DMS 273 (cell line): Measurements from ENCODE around the gene PLAAT3.
"Not testable (repeated sequence)": the region's sequence is repeated elsewhere in the genome, so short reads cannot be mapped to it uniquely, and the experiment has no call there.

Experiments
- DNase-seq: peaks from one replicate; lab custom pipeline; 2025; ENCODE audit not compliant: unreplicated experiment; lab: John Stamatoyannopoulos, UW

PLAAT3 gene

GRCh38 chr11:63609971-63610580 lies 4.2 kb downstream of the PLAAT3 start:
- no peak for DNase-seq

DNA sequence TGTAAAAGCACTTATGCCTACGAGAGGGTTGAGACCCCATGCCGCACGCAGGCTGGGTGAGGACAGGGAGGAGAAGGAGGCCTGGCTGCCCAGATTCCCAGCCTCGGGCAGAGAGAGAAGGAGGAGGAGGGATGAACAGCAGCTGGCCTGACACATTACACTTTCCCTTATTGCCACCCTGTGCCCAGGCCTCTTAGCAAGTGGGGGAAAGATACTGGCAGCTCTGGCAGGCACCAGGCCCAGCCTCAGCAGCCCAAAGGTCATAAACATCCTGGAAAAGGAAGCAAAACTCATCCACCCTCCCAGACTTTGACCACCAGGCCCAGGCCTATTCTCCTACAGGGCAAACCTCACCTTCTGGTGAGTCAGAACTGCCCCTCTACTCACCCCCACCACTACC lies 4.7 kb downstream of the PLAAT3 start:
- peak; percentile 37 for DNase-seq

- no peak for DNase-seq
These were observed 5.6 kb downstream of the PLAAT3 start for GRCh38 chr11:63608353-63609345.

DNA sequence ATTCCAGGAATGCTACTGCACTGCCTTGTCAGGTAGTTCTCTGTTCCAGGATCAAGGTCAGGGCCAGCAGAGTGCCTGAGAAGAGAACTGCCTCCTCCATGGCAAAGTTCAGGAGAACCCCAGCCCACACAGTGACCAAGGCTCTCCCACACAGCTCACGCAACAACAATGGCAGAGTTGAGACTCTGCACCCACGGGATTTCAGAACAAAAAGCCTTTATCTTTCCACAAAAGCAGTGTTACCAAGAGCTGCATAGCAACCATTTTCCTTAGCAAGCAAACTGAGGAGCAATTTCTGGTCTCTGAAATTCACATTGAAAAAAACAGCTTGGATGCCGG lies 11.1 kb downstream of the PLAAT3 start:
- DNase-seq = no peak

- DNase-seq = not testable (repeated sequence)
These were observed 11.7 kb downstream of the PLAAT3 start for GRCh38 chr11:63602290-63603179.

GRCh38 chr11:63599211-63600122 lies 14.8 kb downstream of the PLAAT3 start:
- DNase-seq = no peak

DNA sequence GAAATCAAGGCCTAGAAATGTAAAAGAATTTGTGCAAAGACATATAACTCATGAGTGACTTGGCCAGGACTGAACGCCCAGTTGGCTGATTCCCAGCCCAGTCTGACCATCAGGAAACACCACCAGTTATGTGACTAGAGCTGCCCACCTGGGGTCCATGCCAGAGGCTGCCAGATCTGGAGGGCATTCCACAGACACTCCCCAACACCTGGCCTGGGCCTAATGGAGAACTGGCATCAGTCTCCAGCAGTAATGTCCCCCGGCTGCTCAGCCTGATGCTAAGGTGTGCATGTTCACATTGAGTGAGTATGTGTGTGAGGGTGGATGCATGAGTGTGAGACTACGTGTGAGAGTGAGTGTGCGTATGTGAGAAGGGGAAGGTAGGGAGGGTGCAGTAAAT lies 15.7 kb downstream of the PLAAT3 start:
- no peak for DNase-seq

- no peak for DNase-seq
These were observed 18.9 kb downstream of the PLAAT3 start for GRCh38 chr11:63595296-63595695.

- peak; percentile 38 for DNase-seq
These were observed 21.2 kb downstream of the PLAAT3 start for GRCh38 chr11:63592975-63593395.

DNA sequence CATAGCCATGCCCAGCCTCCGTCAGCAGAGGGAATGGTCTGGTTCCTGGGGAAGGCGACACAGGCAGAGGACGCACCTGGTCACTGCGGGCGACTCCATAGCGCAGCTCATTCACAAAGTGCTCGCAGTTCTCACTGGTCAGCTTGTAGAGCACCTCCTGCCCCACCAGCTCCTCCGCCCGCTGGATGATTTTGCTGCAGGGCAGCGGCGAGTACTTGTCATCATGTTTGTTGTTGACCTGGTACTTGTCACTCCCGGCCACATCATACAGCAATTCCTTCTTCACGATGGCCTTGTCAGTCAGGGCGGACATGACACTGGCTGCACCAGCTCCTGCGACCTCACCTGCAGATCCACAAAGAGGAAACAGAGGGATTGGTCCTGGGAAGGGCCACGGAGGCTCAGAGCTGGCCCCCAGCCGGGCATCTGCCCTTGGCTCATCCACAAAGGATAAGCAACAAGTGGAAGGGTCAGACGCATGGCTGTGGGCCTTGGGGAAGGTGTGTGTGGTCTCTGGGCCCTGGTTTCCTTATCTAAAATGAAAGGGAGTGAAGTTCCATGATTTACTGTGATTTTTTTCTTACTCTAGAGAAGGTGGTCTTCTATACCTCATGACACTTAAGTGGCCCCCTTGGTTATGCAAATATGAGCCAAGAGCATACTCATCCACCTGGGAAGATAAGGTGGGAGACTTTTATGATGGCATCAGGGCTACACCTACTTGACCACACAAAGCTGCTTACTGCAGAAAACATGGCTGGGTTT lies 24.0 kb downstream of the PLAAT3 start:
- no peak for DNase-seq

- DNase-seq = no peak
These were observed 25.2 kb downstream of the PLAAT3 start for GRCh38 chr11:63589000-63589399.

- no peak for DNase-seq
These were observed 27.6 kb downstream of the PLAAT3 start for GRCh38 chr11:63586451-63587166.

GRCh38 chr11:63583357-63583677 lies 30.9 kb downstream of the PLAAT3 start:
- no peak for DNase-seq

GRCh38 chr11:63581224-63581623 lies 33.0 kb downstream of the PLAAT3 start:
- not testable (repeated sequence) for DNase-seq

DNA sequence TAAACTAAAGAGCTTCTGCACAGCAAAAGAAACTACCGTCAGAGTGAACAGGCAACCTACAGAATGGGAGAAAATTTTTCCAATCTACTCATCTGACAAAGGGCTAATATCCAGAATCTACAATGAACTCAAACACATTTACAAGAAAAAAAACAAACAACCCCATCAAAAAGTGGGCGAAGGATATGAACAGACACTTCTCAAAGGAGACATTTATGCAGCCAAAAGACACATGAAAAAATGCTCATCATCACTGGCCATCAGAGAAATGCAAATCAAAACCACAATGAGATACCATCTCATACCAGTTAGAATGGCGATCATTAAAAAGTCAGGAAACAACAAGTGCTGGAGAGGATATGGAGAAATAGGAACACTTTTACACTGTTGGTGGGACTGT lies 35.4 kb downstream of the PLAAT3 start:
- DNase-seq = not testable (repeated sequence)

- DNase-seq = no peak
These were observed 39.2 kb downstream of the PLAAT3 start for GRCh38 chr11:63574856-63575602.

- peak; percentile 54 for DNase-seq
These were observed 40.1 kb downstream of the PLAAT3 start for GRCh38 chr11:63573881-63574855.
